Measurements from ENCODE around the gene TRAF2. TPM values are rescaled to one million over a fixed set of nuclear protein-coding genes. Genes with fewer than 3 reads are reported as not detected.

Gene TRAF2
- total and polyA plus RNA-seq, 9 of the 15 experiments (the other 6 are each of a cell fraction or from before 2014, with no cell fraction given), result 0.24 to 45.2 (median 18.0) TPM

DNA sequence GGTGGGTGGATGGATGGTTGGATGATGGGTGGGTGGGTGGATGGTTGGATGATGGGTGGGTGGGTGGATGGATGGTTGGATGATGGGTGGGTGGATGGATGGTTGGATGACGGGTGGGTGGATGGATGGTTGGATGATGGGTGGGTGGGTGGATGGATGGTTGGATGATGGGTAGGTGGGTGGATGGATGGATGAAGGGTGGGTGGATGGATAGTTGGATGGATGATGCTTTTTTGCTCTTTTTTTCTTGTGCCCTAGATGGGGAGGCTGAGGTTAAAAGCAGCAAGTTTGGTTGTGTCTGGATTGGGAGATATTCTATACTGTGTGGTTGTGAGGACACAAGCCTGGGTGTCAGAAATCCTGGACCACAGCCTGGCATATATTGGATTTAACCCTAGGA lies 71.1 kb downstream of the TRAF2 start:
- H4K20me1 ChIP-seq (replicated peaks; ENCODE audit: control insufficient read depth, insufficient read depth, low read length), result 0 out of 2 replicates have a peak, but pooled peaks cover 4% of the 10 kb centered on the region
- no peaks in the 10 kb centered on the region for H3K79me2 ChIP-seq (ENCODE audit: control insufficient read depth, insufficient read depth, low read length)
- in situ Hi-C loops (cut with MboI), result no loop called here
- no peaks in the 10 kb centered on the region for H3K9me3 ChIP-seq (replicated peaks; ENCODE audit: control insufficient read depth, insufficient read depth, low read depth, low read length)
- no peak overlapping the region for H3K9ac ChIP-seq (ENCODE audit: insufficient read depth in 1 of 2, low read depth in 2 of 2, low read length in 2 of 2)
- BruUV-seq (replicated peaks), result no TSS peak
- no peak overlapping the region for H3K4me3 ChIP-seq
- H3K36me3 ChIP-seq (ENCODE audit: control insufficient read depth, insufficient read depth, low read length), result no peaks in the 10 kb centered on the region
- no CpG with 5 or more reads among the region's 1 CpG for WGBS (ENCODE audit: insufficient coverage, low coverage, missing lambda C conversion rate)
- intact Hi-C loops (cut with micrococcal nuclease), result no loop called here
- no peak overlapping the region for H3K4me2 ChIP-seq (ENCODE audit: insufficient read depth, low read length)
- no peaks in the 10 kb centered on the region for H3K9me1 ChIP-seq (ENCODE audit: control insufficient read depth, insufficient read depth, low read length)
- H3K4me1 ChIP-seq (replicated peaks in 1 of 2; ENCODE audit: control insufficient read depth in 2 of 2, insufficient read depth in 2 of 2, low read length in 2 of 2), result peaks cover 2 to 70% of the 10 kb centered on the region in 2 experiments; a peak in 3 of 5 replicates
- ATAC-seq (no peak), DNase-seq (ENCODE audit: extremely low read depth in 1 of 4, low spot score in 3 of 4) (no peak), FAIRE-seq (no peak)
- ChIA-PET POLR2A (no interaction called here), CTCF (ENCODE audit: low intra/inter-chr PET ratio) (no interaction called here)
- H2AFZ ChIP-seq (ENCODE audit: low read depth, low read length), result no peak overlapping the region
- H3K27ac ChIP-seq (ENCODE audit: extremely low read depth, low read depth, low read length), result no peak overlapping the region
- H3K27me3 ChIP-seq (ENCODE audit: control insufficient read depth in 2 of 2, insufficient read depth in 2 of 2, low read length in 2 of 2), result peaks cover 2 to 7% of the 10 kb centered on the region in 2 experiments; a peak in 3 of 5 replicates
- TF ChIP-seq, protein P1, sequence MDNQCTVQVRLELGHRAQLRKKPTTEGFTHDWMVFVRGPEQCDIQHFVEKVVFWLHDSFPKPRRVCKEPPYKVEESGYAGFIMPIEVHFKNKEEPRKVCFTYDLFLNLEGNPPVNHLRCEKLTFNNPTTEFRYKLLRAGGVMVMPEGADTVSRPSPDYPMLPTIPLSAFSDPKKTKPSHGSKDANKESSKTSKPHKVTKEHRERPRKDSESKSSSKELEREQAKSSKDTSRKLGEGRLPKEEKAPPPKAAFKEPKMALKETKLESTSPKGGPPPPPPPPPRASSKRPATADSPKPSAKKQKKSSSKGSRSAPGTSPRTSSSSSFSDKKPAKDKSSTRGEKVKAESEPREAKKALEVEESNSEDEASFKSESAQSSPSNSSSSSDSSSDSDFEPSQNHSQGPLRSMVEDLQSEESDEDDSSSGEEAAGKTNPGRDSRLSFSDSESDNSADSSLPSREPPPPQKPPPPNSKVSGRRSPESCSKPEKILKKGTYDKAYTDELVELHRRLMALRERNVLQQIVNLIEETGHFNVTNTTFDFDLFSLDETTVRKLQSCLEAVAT (IDR thresholded peaks at IDR 0.05), result no peak
- TF ChIP-seq, protein P2, sequence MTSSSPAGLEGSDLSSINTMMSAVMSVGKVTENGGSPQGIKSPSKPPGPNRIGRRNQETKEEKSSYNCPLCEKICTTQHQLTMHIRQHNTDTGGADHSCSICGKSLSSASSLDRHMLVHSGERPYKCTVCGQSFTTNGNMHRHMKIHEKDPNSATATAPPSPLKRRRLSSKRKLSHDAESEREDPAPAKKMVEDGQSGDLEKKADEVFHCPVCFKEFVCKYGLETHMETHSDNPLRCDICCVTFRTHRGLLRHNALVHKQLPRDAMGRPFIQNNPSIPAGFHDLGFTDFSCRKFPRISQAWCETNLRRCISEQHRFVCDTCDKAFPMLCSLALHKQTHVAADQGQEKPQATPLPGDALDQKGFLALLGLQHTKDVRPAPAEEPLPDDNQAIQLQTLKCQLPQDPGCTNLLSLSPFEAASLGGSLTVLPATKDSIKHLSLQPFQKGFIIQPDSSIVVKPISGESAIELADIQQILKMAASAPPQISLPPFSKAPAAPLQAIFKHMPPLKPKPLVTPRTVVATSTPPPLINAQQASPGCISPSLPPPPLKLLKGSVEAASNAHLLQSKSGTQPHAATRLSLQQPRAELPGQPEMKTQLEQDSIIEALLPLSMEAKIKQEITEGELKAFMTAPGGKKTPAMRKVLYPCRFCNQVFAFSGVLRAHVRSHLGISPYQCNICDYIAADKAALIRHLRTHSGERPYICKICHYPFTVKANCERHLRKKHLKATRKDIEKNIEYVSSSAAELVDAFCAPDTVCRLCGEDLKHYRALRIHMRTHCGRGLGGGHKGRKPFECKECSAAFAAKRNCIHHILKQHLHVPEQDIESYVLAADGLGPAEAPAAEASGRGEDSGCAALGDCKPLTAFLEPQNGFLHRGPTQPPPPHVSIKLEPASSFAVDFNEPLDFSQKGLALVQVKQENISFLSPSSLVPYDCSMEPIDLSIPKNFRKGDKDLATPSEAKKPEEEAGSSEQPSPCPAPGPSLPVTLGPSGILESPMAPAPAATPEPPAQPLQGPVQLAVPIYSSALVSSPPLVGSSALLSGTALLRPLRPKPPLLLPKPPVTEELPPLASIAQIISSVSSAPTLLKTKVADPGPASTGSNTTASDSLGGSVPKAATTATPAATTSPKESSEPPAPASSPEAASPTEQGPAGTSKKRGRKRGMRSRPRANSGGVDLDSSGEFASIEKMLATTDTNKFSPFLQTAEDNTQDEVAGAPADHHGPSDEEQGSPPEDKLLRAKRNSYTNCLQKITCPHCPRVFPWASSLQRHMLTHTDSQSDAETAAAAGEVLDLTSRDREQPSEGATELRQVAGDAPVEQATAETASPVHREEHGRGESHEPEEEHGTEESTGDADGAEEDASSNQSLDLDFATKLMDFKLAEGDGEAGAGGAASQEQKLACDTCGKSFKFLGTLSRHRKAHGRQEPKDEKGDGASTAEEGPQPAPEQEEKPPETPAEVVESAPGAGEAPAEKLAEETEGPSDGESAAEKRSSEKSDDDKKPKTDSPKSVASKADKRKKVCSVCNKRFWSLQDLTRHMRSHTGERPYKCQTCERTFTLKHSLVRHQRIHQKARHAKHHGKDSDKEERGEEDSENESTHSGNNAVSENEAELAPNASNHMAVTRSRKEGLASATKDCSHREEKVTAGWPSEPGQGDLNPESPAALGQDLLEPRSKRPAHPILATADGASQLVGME (CRISPR knock-in tag; IDR thresholded peaks at IDR 0.05), result no peak
- TF ChIP-seq, protein P3, sequence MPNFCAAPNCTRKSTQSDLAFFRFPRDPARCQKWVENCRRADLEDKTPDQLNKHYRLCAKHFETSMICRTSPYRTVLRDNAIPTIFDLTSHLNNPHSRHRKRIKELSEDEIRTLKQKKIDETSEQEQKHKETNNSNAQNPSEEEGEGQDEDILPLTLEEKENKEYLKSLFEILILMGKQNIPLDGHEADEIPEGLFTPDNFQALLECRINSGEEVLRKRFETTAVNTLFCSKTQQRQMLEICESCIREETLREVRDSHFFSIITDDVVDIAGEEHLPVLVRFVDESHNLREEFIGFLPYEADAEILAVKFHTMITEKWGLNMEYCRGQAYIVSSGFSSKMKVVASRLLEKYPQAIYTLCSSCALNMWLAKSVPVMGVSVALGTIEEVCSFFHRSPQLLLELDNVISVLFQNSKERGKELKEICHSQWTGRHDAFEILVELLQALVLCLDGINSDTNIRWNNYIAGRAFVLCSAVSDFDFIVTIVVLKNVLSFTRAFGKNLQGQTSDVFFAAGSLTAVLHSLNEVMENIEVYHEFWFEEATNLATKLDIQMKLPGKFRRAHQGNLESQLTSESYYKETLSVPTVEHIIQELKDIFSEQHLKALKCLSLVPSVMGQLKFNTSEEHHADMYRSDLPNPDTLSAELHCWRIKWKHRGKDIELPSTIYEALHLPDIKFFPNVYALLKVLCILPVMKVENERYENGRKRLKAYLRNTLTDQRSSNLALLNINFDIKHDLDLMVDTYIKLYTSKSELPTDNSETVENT (CRISPR knock-in tag; IDR thresholded peaks at IDR 0.05), result no peak
- TF ChIP-seq ZNF639 (CRISPR knock-in tag; conservative IDR thresholded peaks at IDR 0.05 in 1 of 2, IDR thresholded peaks at IDR 0.05 in 1 of 2) (no peak), DMBX1 (CRISPR knock-in tag; IDR thresholded peaks at IDR 0.05; ENCODE audit: borderline replicate concordance) (no peak), GTF3C2 (IDR thresholded peaks at IDR 0.05; ENCODE audit: borderline replicate concordance, extremely low read depth, insufficient read length) (no peak)
